NCI-H1694 (cell line): ENCODE results near the gene LRRN2.

ENCODE experiments used
- DNase-seq: peaks from one replicate; lab custom pipeline; 2025; lab: John Stamatoyannopoulos, UW

Gene LRRN2

DNA sequence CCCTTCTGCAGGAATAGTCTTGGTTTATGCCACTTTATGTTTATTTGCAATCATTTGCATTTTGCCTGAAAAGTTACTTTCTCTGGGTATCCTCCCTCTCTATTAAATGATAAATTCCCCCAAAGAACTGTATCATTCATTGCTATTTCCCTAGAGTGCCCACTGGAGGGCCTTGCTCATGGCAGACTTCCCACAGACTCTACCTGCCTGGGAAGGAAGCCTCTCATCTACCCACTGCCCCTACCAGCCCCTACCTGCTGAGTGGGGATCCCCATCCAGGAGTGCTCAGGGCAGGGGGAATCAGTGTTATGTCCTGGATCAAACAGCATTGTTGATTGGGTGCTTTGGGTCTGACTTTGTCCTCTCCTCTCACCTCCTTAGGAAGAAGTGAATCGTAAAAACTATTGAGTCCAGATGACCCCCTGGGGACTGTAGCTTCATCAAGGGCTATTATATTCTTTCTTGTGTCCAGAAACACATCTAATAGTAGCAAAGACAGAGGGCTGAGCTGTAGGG is 6.8 kb upstream of the LRRN2 start:
- DNase-seq: peak; percentile 34

DNA sequence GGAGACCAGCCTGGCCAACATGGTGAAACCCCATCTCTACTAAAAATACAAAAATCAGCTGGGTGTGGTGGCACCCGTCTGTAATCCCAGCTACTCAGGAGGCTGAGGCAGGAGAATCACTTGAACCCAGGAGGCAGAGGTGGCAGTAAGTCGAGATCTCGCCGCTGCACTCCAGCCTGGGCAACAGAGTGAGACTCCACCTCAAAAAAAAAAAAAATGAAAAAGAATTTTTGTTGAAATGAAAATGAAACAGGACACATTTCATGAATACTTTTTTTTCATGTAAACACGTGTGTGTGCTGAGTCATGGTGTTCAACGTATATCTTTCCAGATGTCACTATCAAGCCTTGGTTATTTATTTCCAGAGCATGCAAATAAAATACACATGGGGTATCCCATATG is 5.8 kb upstream of the LRRN2 start:
- DNase-seq: peak; percentile 69

DNA sequence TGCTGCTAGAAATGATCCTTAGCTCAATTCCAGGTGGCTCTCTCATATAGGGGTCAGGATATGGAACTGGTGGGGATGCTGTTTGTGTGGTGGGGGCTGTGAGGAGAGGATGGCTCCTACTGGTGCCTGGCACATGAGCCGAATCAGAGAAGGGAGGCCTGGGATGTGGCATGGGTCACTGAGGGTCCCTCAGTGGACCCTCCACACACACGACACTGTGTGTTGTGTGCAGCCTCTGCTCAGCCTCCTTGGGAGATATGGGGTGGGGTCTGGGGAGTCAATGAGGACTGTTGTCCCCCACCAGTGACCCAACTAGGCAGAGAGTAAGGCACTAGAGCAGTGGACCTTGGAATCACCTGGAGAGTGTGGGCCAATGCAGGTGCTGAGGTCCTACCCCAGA is 3.2 kb upstream of the LRRN2 start:
- no peak for DNase-seq

DNA sequence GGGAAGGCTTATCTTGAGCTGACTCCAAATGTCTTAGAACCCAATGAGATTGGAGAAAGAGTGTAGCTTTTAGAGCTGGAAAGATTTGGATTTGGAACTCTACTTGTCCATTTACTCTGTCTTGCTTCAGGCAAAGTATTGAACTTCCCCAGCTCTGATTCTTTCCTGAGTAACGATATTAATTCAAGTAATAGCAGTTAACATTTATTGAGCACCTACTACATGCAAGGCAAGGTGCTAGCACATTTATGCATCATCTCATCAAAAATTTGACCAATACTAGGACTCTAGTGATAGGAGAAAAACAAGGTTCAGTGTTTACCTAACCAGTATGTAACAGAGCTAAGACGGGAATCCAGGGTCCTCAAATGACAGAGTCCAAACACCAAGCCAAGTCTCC is 2.5 kb upstream of the LRRN2 start:
- no peak for DNase-seq

DNA sequence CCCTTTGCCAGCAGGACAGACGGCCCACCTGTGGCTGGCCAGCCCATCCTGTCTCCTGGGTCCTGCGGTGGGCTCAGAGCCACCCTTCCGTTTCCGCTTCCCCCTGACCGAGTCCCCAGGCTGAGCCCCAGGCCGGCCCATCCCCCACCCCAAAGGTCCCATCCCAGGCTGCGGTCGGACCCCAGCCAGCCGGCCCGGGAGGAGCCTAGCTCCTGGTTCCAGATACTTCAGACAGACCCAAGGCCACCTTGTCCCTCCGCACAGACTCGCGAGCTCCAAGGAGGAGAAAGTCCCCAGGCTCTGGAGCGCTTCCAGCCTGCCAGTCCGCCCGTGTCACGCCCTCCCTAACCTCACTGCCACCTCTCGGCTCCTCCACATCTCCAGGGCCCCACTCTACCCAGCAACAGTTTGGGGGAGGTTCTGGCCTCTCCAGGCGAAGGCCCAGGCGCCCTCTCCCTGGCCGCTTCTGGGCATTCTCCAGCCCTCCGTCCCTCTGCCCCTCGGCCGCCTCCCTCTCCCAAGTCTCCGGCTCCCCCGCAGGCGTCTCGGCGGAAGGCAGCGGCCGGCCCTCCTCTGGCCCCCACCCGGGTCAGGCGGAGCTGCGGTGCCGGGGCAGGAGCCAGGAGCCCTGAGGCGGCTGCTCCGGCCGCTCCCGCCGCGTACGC is 835 bp downstream of the LRRN2 start:
- no peak for DNase-seq

DNA sequence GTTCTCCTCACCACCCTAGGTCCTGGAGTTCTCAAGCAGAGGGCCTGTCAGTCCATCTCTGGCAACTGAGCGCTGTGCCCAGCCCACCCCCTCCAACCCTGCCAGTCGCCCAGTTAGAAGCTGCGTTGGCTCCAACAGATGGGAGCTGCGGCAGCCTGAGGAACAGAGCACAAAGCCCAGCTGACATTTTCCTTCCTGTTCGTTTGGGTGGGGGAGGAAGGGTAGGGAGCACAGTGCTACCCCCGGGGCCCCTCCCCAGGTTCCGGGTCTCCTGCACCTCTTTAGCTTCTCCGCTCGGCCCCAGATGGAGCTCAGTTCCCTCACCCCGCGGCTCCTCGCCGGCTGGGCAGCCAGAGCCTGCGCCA is 1.4 kb downstream of the LRRN2 start:
- DNase-seq: peak; percentile 37

DNA sequence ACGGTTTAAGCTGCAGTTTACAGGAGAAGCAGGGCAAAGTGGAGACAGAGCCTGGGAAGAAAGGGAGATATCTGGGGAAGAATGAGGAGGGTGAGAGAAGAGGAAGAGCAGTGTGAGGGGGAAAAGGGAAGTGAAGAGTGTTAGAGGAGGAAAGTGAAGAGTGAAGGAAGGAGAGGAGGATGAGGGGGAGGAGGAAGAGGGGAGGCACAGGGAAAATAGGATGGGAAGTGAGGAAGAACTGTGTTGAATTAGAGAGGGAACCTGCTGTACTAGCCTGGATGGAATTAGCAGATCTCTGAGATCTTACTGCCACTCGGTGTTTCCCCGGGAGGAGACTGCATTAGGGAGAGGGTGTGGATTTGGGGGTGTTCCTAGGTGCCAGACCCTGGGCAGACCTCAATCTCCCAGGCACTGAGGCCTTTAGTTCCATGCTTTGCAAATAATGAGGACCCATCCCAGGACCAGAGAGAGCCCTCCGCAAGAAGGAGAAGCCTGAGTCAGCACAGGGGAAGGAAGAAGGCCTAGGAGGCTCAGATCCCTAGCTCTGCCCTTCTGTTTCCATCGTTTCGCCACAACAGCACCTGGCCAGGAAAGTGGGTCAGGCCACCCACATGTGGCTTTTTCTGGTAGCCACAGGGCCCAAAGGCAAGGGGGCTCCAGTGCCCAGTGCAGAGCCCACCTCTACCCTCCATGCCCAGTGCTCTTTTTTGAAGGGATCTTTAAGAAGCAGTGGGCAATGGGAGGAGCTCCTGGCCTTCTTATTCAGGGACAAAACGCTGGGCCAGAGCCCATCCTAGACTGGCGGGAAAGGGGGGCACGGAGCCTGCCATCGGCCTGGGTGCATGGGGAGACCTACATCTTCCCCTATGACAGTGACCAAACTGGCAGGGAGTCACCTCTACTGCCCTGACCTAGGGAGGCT is 2.0 kb downstream of the LRRN2 start:
- DNase-seq: no peak

DNA sequence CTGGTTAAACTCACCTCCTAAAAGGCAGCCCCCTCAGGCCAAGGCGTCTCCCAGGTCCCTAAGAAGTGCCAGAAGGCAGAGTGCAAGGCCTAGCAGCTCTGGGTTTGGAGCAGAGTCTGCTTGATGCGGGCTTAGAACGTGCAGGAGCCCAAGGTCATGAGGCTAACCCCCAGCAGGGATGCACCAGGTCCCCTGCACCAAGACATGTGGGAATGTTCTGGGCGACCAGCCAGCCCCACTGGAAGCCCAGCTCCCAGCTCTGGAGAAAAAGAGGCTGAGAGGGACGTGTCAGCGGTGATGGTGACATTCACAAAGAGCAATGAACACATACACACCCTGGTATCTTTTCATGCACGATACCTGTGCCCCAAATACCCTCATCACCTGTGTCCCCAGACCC is 5.1 kb downstream of the LRRN2 start:
- DNase-seq: peak; percentile 52

DNA sequence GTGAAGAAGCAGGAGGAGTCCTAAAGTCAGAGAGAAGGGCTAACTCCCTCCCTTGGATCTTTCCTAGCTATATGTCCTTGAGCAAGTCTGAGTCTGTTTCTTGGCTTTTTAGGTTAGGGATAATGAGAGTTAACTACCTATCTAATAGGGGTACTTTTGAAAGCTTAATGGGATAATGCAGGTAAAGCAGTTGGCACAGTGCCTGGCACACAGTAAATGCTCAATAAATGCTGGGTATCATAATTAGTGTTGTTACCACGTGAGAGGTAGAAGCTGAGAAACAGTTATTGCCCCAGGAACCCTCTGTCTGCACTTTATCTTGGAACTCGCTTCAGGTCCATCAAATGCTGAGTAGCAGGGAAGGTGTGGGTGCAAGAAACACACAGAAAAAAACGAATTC is 5.5 kb downstream of the LRRN2 start:
- no peak for DNase-seq

DNA sequence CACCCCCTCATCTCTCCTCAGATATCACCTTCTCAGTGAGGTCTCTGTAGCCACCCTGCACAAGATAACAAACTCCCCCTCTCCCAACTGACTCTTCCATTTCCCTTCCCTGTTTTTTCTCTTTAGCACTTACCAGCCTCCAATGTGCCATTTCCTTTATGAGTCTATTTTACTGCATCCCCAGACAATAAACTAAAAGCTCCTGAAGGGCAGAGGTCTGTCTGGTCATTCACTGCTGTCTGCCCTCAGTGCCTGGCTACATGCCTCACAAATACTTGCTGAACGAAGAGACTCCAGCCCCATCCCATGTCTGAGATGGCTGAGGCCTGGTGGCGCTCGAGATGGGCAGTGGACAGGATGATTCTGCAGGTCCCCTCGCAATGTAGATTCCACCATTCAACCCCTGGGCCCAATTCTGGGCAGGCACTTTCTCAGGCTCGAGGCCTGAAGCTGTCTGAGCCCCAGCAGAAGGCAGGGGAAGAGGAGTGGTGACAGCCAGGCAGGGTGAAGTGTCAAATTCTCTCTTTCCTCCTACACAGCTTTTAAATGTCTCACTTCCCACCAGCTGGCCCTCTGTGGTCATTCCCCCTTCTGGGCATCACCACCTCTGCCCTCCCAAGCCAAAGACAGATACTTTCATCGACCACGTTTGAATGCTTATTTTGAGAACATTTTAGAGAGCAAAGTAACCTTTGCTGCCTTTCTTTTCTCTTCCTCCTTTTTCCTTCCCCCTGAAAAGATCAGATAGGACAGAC is 6.6 kb downstream of the LRRN2 start:
- DNase-seq: no peak

DNA sequence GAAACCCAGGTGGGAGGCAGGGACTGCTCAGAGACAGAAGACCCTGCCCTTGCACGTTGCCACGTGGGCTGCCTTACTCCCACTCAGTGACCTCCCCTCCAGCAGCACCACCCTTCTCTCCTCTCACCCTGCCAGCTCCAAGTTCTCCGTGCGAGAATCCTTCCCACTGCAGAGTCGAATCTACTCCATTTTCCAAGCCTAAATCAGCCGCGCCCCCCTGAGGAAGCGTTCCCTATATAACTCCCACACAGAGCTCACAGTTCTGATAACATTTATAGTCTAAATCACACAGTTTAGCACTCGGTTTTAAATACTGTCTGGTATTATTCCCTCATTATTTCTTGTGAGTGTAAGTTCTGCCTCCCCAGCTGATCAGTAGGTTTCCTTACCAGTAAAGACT is 7.7 kb downstream of the LRRN2 start:
- DNase-seq: no peak

DNA sequence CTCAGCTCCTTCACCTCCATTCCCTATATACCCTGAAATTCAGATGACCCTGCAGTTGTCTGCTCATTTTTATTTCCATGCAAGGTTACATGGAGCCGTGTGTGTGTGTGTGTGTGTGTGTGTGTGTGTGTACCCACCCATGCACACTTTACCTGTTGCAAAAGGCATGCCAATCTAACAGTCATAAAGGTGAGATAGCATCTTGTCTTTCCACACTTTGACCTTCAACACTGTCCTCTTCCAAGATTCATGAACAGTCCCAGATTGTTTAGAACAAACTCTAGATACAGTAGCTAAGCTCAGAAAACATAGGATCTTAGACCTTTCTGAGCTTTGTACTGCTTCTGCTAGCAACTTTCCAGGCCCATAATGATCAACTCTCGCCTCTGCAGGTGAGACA is 9.5 kb downstream of the LRRN2 start:
- DNase-seq: no peak

DNA sequence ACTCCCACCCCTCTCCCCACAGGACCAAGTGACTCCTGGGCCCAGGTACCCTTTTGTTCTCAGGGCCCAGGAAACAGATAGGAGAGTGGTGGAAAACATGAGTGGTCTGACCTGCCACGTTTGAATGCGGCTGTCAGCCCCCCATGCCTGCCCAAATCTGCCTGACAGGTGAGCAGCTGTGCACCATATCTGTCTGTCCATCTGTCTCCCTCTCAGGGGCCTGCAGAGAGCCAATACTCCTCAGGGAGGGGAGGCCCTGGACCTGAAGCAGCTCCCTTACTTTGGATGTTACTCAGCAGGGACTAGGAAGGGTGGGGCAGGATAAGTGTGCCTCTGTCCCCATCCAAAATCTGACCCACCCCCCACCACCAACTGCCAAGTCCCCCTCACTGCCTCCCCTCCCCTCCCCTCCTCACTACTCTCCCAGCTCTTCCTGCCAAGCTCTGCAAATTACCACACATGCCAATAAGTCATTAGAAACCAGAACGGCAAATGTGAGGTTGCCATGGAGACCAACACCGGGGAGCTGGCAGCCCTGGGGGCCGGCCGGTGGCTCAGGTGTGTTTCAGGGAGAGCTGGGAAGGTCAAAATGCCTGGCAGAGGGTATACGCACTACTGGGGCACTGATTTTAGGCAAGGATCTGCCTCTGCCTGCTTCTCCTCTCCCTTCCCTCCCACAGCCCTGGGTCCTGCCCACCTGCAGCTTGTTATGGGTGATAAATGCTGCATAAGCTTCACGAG is 11.5 kb downstream of the LRRN2 start:
- DNase-seq: peak; percentile 57

DNA sequence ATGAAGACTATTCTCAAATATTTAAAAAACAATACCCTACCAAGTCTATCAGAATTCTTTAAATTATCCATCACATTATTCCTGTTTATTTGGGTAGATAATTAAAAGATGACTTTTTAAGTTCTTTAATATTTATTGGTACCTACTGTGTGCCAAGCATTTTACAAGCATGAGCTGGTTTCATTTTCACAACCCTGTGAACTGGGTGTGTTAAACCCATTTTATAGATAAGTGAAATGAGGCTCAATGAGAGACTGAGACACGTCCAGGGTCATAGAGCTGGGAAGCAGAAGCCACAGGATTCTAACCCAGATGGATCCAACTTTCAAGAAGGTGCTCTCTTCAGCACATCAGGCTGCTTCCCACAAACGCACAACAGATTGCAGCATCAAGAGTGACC is 12.3 kb downstream of the LRRN2 start:
- no peak for DNase-seq

DNA sequence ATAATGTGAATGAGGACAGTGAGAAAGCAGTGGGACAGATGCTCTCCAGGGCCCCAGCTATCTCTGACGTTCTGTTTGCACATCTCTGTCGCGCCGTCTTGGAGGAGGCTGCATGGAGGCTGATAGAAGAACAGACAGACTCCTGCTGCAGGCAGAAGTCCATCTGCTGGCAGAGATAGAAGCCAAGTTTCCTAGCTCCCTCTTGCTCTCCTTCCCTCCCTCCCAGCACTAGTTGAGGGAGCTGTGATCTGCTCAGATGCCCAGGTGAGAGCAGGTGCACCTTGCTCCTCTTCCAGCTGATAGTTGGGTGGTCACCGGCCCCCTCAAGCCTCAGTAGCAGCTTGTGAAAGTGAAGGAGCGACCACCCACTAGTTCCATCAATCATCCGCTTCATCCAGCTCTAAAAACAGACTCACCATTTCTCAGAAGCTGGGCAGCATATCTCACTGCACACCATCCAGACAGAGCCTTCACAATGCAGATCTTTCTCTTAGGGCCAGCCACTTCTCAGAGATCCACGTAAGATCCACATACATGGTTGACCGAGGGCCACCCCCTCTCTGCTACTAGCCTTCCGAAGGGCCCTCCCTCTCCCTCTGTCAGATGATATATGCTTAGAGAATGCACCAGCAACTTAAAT is 12.9 kb downstream of the LRRN2 start:
- no peak for DNase-seq

DNA sequence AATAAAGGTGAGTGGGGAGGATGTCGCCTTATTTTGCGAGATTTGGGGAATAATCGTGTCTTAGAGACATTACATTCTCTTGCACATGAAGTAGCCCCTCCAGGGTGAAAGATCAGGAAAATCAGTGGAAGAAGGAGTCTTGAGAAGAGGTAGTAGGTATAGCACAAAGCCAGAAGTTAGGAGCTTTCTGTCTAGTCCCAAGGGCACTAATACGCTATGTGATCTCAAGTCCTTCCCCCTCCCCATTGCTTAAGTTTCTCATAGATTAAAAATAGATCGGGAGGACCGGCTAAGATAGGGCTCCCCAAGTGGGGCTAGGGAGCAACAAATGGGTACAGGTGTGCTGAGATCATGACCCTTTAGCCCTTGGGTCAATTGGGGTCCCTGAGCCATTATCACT is 13.5 kb downstream of the LRRN2 start:
- no peak for DNase-seq

DNA sequence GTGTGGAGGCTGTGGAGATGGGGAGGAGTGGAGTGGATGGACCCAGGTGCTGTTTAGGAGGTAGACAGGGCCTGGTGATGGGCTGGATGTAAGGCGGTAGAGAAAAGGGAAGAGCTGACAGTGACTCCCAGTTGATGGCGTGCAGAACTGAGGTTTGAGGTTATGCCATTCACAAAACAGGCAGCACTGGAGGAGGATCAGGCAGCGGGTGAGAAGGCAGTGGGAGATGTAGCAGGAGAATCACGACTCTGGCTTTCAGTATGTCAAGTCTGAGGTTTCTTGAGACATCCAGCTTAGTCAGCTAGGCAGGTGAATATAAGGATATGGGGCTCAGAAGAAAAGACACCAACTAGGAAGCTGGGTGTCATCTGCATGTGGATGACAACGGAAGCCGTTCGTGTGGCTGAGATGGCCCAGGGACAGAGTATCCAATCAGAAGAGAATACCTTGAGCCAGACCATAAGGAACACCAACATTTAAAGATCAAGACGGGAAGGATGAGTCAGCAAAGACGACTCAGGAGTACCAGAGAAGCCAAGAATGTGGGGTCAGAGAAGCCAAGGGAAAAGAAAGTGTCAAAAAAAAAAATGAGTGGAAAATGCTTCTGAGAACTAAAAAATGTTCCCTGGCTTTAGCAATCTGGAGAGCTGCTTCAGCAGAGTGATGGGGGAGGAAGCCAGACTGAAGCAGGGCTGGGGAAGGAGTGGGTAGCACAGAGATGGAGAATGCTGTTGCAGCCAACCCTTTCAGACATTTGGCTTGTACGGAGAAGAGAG is 15.2 kb downstream of the LRRN2 start:
- DNase-seq: no peak

DNA sequence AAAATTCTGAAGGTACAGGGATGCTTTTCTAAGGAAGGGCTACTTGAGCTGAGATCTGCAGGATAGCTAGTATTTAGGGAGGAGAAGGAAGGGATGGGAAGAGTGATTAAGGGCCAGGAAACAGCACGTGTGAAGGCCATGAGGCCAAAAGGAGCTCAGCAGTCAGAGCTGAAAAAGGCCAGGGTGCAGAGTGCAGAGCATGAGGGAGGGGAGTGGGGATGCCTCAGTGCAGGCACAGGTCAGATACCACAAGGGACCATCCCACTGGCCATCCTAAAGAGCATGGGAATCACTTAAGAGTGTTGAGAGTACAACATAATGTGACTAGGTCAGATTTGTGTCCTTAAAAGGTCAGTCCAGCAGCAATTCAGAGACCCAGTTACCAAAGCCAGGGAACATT is 16.0 kb downstream of the LRRN2 start:
- DNase-seq: no peak

DNA sequence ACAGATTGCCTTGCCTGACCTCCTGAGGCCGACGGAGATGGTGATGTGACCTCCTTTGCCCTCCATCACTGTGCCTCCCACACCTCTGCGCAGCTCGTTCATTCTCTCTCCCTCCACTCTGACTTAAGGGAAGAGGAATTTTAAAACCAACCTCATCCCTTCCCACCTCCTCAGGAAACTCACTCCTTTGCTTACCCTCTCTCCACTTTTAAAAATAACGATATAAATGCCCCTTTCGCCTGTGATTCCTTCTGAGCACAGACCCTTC is 21.2 kb downstream of the LRRN2 start:
- no peak for DNase-seq

DNA sequence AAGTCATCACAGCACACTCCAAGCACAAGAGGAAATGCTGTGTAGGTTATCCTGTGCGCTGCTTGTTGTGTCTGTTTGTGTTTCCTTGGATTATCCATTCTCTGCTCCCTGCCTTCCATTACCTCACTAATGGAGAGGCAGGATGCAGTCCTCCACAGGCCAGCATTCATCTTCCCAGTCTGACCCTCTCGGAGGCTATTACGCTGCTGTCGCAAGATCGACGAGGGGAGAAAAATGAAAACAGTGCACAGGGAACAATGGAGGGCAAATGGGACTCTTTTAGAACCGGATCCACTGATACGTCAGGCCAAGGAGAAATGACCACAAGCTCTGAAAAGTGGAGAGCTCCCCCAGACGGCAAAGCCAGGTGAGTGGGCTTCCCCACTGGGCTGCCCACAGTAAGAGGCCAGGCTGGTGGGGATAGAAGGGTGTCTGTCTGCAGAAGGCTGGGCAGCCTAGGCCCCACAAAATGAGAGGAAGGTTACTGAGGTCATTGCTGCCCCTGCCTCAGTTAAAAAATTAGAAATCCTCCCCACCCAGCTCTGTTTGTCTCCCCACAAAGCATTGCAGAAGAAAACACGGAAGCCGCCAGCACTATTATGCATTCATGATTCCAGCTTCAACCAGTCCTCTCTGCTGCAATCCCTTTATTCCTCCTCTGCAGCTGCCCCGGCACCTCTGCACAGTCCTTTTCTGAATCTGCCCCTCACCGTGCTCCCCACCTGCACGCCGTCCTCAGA is 21.7 kb downstream of the LRRN2 start:
- DNase-seq: no peak
